ENCODE measurements around the gene CARHSP1.
"Not testable (repeated sequence)": the region's sequence is repeated elsewhere in the genome, so short reads cannot be mapped to it uniquely, and the experiment has no call there.

CARHSP1 gene

DNA sequence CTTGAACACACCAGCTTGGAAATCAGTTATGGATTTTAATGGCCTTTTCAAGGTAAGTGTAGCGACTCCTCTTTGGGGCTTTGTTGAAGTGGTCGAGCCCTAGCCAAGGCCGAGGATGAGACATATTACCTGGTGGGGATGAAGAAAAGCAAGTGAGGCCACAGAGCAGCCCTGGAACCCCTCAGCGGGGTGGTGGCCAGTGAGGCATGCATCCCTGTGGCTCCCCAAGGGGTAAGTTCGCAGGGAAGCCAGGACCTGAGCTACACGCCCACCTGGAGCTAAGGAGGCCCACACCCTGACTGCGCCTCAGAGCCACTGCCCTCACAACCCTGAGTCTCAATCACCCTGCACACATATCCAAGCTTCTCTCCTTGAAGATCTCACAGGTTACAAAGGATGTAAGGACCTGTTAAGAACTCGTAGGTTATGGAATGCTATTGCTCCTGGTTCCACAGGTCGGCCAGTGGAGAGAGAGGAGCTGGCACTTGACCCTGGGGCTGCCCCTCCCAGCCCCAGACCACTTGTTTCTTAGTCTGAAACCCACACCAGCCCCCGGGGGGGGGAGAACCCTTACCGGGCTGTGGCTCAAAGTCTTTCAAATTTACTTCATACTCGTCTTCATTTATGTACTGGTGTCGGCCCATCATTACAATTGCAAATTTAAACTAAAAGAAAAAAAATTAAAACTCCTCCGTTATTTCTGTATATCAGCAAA, 25.3 kb upstream of the CARHSP1 start:
- DNase-seq (ENCODE audit: low read depth in 2 of 3, low spot score in 1 of 3): no peak

- no peak for DNase-seq (ENCODE audit: low read depth in 2 of 3, low spot score in 1 of 3)
Measured at GRCh38 chr16:8893426-8893825, 24.6 kb upstream of the CARHSP1 start.

DNA sequence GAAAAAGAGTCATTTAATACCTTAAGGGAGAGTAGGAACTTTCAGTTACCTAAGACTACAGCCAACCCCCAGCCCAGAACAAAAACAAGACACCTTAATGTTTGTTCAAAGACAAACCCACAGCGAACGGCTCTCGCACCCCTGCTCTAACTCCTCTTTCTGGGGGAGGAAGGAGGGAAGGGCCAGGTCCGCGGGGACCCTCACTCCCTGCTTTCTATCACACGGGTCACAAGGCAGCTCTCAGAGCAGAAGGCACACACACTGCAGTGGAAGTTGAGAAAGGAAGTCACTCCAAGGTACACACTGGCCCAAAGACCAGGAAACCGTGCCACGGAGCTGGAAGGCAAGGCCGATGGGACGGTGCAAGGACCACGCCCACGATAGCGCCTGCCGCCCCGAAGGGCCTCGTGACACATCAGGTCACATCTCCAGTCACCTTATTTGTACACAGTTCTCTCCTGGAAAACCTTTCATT, 23.3 kb upstream of the CARHSP1 start:
- no peak for DNase-seq (ENCODE audit: low read depth in 2 of 3, low spot score in 1 of 3)

GRCh38 chr16:8890549-8890921, 21.7 kb upstream of the CARHSP1 start:
- no peak for DNase-seq (ENCODE audit: low read depth in 2 of 3, low spot score in 1 of 3)

DNA sequence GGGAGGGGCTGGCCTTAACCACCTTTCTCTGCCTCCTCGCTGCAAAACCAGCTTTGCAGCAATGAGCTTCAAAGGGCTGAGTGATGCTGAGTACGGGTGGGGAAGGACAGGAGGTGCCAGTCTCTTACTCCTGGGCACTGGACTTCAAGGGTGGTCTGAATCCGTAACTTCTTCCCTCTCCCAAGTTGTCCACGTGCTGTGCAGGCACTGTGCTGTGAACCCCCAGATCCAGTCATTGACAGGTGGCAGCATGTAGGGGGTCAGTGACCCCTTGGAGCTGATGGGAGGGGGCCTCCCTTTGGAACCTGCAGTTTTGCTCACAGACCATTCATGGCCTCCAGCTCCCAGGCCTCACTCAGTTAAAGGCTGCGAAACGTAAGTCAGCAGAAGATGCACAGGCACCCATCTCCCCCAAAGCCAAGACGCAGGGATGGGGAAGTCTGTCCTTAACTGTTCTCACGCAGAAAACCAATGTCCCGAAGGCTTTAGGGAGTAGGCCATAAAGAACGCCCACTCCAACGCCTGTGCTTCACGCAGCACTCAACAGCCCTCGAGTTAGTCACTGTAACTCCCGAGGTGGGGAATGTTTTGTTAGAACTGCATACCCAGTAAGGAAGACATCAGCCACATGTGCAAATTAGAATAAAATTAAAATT, 21.2 kb upstream of the CARHSP1 start:
- no peak for DNase-seq (ENCODE audit: low read depth in 2 of 3, low spot score in 1 of 3)

GRCh38 chr16:8888951-8889892, 20.4 kb upstream of the CARHSP1 start:
- no peak for DNase-seq (ENCODE audit: low read depth in 2 of 3, low spot score in 1 of 3)

DNA sequence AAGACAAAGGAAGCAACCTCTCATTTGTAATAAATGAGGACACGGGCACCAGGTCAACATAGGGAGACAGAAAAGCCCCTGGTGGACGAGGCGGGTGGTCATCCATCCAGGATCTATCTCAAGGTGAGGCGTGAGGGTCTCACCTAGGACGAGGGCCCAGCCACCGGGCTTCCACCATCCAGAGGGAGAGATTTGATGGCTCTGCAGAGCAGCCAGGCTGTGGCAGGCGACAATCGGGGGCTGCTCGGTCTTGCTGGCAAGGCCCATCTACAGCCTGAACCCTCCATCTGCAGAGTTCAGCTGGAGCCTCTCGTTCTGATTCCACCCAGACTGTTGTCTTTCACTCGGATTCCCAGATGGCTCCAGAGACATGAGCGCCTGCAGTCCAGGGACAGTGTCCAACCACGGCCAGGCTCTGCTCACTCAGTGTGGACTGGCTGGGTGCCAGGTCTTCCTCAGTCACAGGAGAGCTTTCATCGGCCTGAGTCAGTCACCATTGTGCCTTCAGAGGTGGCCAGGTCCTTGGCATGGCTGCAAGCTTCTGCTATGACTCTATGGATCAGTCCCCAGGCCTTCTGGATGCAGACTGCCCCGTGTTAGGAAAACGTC, 19.2 kb upstream of the CARHSP1 start:
- DNase-seq (ENCODE audit: low read depth in 2 of 3, low spot score in 1 of 3): no peak

DNA sequence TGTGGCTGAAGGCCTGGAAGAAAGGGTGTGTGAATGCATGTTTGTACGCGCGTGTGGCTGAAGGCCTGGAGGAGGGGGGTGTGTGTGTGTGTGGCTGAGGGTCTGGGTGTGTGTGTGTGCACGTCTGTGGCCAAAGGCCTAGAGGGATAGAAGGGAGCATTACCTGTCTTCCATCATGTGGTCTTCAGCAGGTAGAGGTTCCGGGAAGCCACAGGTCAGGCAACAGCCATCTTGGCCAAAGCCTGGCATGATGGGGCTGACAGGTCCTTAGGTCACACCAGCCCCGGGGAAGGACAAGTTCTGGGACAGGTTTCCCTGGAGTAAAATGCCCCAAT, 18.6 kb upstream of the CARHSP1 start:
- no peak for DNase-seq (ENCODE audit: low read depth in 2 of 3, low spot score in 1 of 3)

DNA sequence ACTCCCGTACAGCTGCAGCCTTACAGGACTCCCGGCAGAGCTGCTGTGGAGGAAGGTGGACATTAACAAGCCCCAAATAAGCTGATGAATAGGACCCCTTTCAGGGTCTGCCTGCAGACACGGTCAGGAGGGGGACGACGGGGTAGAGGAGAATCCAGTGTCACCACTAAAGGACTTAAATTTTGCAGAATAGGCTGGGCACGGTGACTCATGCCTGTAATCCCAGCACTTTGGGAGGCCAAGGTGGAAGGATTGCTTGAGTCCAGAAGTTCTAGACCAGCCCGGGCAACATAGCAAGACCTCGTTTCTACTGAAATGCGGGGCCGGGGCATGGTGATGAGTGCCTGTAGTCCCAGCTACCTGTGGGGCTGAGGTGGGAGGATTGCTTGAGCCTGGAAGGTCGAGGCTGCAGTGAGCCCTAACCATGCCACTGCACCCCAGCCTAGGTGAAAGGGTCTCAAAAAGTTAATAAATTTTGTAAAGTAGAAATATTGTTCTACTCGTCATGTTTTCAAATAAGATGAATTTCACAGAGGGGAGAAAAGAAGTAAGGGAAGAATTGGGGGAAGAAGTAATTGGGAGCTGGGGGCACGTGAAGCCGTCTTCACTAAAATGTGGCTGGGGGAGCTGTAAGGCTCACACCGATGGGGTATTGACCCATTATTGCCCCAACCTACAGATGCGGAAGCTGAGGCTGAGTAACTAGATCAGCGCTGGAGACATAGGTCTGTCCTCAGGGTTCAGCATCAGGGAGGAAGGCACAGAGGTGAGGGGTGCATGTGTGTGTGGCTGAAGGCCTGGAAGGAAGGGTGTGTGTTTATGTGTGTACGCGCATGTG, 18.0 kb upstream of the CARHSP1 start:
- DNase-seq (ENCODE audit: low read depth in 2 of 3, low spot score in 1 of 3): no peak

- DNase-seq (ENCODE audit: low read depth in 2 of 3, low spot score in 1 of 3): no peak
Measured at GRCh38 chr16:8885674-8886592, 17.1 kb upstream of the CARHSP1 start.

DNA sequence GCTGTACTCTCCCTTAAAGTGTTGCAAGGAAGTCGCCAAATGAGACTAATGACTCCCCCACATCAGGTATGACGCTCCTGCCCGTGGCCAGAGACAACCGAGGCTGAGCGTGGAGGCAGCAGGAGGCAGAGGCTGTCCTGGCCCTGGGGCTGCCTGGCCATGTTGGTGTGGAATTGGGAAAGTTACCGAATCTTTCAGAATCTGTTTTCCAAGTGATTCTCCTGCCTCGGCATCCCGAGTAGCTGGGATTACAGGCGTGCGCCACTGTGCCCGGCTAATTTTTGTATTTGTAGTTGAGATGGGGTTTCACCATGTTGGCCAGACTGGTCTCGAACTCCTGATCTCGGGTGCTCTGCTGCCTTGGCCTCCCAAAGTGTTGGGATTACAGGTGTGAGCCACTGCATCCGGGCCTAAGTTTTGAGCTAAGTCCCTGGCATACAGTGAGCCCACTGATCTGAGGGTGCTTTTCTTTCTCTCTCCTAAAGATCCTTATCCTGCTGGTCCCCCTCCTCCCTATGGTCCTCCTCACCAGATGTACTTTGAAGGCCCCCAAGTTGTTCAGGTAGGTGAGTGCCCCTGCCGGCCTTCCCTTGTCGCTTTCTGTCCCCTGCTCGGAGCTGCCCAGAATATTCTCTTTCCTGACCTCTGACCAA, 14.0 kb upstream of the CARHSP1 start:
- DNase-seq (ENCODE audit: low read depth in 2 of 3, low spot score in 1 of 3): no peak

GRCh38 chr16:8882041-8882617, 13.3 kb upstream of the CARHSP1 start, which contains the start of gene LITAFD:
Gene LITAFD (plus strand): TSS chr16:8882351. CDS start chr16:8884356, 2,005 bp downstream.
- no peak for DNase-seq (ENCODE audit: low read depth in 2 of 3, low spot score in 1 of 3)

DNA sequence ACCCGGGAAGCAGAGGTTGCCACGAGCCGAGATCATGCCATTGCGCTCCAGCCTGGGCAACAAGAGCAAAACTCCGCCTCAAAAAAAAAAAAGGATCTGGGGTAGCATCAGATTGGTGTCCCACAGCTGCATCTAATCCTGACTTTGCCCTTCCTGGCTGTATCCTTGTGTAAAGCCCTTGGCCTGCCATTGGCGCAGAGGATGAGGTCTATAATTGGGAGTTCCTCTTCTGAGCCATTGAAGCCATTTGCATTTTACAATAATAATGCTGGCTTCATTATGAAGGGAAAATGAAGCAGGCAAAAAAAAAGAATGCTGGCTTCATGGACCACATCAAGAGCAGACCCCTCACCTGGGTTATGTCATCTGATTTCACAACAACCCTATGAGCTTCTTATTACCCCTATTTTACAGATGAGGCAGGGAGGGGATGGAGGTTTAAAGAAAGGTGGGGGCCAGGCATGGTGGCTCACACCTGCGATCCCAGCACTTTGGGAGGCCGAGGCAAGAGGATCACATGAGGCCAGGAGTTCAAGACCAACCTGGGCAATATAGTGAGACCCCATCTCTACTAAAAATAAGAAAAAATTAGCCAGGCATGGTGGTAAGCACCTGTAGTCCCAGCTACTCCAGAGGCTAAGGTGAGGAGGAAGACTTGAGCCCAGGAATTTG, 12.2 kb upstream of the CARHSP1 start:
- no peak for DNase-seq (ENCODE audit: low read depth in 2 of 3, low spot score in 1 of 3)

DNA sequence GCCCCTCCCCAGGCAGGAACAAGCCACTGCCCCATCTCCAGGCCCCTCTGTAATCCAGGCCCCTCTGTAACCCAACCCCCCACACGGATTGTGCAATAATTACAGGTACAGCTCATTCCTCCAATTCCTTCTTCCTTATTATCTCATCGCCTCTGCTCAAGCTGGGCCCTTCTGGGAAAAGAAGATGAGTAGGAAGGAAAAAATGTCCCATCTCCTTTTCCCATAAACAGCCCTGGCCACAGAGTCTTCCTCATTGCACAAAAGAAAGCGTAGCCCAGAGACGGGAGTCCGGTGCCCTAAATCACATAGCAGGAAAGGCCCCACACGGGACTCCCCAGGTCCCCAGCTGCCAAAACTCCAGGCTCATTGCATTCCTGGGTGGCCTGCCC, 9.7 kb upstream of the CARHSP1 start:
- no peak for DNase-seq (ENCODE audit: low read depth in 2 of 3, low spot score in 1 of 3)

DNA sequence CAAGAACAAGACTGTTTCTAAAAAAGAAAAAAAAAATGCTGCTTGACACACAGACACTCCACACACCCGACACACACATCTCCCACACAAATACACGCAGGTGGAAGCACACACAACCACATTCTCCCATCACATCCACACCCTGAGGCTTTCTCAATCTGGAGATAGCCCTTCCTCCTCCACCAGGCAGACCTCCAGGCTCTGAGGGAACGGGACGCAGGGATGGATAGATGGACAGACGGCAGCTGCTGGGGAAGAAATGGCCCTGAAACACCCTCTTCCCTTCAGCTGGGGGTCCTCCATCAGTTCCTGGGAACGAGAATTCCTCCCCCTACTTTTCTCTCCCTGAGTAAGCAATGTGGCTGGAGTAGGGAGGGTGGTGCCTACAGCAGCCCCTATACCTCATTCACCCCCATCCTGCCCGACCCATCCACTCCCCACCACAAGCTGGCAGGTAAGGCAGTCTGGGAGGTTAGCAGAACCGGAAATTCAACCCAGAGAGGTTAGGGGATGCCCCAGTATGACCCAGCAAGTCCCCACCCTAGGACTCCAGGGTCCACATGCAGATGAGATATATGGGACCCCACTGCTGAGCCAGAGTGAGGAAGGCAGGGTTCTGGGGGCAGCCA, 9.2 kb upstream of the CARHSP1 start:
- no peak for DNase-seq (ENCODE audit: low read depth in 2 of 3, low spot score in 1 of 3)

DNA sequence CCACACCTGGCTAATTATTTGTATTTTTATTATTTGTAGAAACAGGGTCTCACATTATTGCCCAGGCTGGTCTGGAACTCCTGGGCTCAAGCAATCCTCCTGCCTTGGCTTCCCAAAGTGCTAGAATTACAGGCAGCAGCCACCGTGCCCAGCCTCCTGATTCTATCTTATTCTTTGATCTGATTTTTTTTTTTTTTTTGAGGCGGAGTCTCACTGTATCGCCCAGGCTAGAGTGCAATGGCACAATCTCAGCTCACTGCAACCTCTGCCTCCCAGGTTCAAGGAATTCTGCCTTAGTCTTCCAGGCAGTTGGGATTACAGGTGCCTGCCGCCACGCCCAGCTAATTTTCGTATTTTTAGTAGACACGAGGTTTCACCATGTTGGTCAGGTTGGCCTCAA, 6.5 kb upstream of the CARHSP1 start:
- not testable (repeated sequence) for DNase-seq (ENCODE audit: low read depth in 2 of 3, low spot score in 1 of 3)

DNA sequence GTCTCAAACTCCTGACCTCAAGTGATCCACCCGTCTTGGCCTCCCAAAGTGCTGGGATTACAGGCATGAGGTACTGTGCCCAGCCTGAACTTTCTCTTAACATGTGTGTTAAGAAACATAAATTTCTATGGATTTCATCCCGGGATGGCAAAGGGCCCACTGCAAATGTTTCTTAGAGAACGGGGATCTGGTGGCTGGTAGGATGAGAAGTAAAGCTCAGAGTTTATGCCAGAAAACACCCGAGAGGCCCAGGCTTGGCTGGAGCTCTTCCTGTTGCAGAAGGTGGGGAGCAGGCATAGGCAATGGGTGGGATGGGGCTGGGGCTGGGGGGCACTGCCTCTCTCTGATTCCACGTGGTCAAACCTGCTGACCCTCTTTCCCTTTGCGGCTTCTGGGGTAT, 5.6 kb upstream of the CARHSP1 start:
- DNase-seq (ENCODE audit: low read depth in 2 of 3, low spot score in 1 of 3): no peak

GRCh38 chr16:8873866-8874195, 5.0 kb upstream of the CARHSP1 start:
- not testable (repeated sequence) for DNase-seq (ENCODE audit: low read depth in 2 of 3, low spot score in 1 of 3)
